Measurements from ENCODE around the gene CAMK2B. TPM values are rescaled to one million over a fixed set of nuclear protein-coding genes. Genes with fewer than 3 reads are reported as not detected.
"Not testable (repeated sequence)": the region's sequence is repeated elsewhere in the genome, so short reads cannot be mapped to it uniquely, and the experiment has no call there.

Gene CAMK2B
- total RNA-seq, 1 experiment from 2014 or later, result 3.1 TPM

DNA sequence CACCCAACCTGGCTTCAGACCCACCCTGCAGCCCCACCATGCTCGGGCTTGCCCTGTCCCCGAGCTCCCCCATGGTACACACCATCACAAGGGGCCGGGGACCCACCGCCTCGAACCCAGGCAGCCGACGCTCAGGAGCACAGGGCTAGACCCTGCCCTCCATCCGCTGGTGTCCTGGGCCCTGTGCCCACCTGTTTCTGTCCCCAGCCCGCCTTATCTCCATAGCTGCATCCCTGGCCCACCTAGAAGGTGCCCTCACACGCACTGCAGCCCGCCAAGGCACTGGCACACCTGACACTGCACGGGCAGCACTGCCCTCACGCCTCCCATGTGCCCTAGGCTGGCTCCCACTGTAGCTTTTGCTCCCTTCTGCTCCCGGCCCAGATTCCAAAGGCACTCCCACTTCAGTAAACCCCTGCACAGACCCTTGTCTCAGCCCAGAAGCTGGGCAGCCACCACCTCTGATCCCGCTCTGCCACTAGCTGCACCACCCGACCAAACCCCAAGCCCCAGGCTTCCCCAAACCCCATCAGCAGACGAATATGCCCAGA lies 107.5 kb downstream of the CAMK2B start:
- DNase-seq (ENCODE audit: low spot score), result no peak

DNA sequence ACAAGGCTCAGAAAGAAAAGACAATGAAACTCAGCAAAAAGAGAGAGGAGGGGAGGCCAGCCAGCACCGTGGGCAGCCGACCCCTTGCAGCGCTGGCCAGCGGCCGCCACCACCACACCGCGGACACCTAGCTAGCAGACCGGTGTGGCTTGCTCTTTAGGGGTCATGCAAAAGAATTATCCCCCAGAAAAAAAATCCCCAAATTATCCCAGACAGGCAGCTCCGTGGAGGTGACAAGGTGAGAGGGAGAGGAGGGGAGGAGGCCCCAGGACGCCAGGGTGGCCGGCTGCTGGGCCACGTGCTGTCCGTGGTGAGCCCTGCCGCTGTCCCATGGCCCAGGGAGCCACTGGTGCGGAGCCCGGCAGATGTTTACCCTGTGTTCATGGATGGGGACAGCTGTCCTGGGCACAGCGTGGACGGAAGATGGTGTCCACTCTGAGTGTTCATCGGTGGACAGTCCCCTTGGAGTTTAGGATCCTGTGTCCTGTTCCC lies 108.1 kb downstream of the CAMK2B start:
- no peak for DNase-seq (ENCODE audit: low spot score)

DNA sequence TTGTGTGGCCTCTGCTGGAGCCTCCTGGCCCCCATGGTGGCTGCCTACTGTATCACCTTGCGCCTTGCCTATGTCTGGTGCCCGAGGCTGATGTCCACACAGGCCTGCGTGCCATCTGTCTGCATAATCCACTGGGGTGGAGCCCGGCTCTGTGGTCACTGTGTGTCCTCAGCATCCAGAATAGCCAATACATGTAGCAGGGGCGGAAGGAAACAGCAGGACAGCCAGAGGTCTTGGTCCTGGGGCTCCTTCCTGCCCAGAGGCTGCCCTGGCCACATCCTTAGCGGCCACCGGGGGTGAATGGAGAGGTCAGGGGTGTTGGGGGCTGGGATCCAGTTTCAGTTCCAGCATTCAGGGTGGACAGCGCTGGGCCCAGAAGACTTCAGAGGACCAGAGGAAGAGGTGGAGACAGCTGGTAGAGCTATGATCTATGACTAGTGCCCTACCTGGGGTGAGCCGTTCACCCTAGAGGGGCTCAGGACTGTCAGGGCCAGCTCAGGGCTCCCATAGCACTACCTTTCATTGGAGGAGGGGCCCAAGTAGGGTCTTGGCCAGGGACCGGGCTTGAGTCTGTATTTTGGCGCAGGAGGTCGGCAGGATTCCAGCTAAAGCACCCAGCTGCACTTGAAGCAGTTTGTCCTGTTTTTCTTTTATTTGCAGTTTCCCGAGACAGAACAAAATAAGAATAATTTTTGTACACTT lies 108.7 kb downstream of the CAMK2B start:
- DNase-seq (ENCODE audit: low spot score), result no peak

DNA sequence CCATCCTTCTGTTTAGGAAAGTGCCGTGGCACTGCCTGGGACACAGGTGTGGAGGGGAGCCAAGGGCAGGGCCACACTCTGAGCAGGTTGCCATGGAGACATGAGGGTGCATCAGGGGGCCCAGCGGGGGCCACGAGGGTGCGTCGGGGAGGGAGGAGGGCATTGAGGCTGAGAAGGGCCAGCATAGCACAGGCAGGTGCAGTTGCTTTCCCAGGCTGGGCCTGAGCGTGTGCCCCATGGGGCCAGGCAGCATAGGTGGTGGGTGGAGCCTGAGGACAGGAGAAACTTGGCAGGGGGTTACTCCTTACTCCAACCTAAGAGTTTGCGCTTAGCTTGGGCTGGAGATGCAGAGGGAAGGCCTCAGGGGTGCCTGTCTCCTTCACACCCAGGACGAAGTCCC lies 109.4 kb downstream of the CAMK2B start:
- DNase-seq (ENCODE audit: low spot score), result no peak

DNA sequence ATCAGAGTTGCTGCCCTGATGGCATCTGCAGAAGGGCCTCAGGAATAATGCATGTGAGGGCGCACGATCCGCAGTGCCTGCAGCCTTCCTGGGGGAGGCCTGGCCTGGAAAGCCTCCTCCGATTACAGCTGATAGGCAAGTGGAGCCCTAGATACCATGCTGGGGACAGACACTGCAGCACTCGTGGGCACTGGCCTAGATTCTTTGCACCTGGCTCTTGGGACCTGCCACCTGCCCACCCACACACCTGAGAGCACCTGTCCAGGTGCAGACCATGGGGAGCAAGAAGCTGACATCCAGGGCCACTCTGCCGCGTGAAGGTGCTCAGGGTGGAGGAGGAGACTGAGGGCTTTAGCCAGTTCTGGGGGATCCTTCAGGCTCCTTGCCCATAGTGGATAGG lies 109.9 kb downstream of the CAMK2B start:
- no peak for DNase-seq (ENCODE audit: low spot score)

DNA sequence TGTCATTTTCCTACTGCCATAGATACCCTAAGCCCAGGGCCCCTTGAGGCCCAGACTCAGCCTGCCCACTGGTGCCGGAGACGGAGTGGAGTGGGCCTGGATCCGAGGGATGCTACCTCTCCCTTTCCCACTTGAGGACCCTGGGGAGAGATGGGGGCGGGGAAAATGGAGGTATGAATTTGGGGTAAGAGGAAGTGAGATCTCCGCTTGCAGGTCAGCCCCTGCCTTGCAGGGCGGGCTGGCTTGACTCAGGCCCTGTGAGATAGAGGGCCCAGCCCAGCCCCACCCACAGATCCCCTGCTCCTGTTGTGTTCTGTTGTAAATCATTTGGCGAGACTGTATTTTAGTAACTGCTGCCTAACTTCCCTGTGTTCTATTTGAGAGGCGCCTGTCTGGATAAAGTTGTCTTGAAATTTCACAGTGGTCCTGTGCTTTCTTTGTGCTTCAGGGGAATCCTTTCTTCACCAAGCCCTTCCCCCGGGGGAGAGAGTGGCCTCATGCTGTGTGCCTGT lies 111.5 kb downstream of the CAMK2B start:
- no peak for DNase-seq (ENCODE audit: low spot score)

DNA sequence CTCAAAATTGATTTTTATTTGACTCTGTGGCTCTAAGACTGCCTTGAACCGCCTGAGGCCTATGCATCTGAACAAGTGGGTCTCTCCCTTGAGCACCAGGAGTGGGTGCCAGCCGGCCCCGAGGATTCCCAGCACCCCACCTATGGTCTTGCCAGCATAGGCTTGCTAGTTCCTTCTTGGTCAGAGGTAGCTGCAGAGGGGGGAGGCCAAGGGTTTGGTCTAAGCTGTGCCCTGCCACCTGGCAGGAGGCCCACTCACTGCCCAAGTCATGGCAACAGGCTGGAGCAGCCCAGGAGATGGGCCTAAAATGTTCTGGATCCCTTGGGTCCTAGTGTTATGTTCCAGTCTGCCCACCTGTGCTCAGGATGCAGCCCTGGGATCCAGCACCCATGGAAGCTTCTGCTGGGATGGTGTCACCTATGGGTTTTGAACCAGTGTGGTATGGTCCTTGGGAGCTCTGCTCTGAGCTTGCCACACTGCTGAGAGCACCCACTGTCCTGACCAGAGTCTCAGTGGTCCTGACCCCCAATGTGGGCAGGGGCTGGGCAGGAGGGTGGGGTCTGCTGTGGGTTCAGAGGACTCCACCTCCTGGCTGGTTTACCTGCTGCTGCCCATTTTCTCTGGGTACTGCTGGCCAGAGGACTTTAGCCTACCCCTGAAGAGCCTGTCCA lies 112.1 kb downstream of the CAMK2B start:
- no peak for DNase-seq (ENCODE audit: low spot score)

DNA sequence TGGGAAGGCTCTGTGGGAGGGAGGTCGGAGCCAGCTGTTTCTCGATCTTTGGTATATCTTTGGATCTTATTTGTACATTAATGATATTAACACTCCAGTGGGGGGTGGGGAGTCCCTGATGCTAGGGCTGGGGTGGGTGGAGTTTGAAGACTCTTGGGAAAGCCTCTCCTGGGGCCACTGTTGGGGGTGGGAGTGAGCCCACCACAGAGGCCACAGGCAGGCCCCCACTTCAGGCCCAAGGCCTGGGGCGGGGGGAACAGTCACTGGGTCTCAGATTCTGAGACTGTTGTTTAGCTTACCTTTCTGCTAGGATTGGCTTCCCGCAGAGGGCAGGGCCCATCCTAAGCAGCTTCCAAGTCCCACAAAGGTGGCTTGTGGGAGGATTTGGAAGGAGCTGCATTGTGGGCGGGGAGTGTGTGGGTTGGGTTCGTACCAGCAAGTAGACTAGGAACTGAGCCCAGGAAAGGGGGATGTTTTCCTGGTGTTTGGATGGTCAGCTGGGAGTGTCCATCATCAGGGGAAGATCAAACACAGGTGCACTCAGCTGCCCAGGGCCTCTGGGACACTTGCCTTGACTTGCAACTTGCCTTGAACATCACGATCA lies 112.7 kb downstream of the CAMK2B start:
- DNase-seq (ENCODE audit: low spot score), result no peak

DNA sequence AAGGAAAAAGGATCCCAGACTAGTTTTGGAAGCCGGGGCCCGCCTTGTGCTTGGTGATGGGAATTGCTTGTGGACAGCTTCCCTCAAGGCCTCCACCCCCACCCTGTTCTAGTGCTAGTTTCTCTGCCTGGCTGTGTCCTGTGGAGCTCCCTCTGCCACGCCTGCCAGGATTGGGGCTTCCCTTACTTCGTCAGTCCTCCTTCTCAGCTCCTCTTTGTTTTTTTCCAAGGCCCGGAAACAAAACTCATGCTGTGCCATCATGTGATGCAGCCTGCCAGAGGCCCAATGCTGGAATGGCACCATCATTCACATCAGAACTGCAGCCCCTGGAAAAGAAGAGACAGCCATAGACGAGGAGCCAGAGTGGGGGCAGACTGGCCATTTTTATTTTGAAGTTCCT lies 113.4 kb downstream of the CAMK2B start:
- DNase-seq (ENCODE audit: low spot score), result no peak

DNA sequence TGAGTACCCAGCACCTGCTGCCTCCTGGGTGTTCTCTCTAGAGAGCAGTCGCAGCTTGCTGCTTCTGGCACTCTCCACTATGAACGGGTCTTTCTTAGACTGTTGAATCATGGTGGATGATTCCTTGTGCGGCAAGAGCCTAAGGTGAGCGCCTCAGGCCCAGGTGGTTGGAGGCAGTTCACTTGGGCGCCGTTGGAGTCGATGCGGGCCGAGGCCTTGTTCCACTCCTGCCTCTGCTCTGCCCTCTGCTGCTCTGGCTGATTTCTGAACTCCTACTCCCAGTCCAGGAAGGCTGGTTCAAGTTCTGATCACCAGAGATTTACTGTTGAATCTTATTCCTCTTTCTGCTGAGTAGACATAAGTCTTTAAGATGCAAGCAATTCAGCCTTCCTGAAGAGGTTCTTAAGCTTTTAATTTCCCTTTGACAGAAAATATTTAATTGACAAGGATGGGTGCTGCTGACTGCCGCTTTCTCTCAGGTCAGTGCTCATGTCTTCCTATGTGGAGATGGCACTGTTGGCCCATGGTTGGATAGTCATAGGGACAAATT lies 114.2 kb downstream of the CAMK2B start:
- DNase-seq (ENCODE audit: low spot score), result no peak

DNA sequence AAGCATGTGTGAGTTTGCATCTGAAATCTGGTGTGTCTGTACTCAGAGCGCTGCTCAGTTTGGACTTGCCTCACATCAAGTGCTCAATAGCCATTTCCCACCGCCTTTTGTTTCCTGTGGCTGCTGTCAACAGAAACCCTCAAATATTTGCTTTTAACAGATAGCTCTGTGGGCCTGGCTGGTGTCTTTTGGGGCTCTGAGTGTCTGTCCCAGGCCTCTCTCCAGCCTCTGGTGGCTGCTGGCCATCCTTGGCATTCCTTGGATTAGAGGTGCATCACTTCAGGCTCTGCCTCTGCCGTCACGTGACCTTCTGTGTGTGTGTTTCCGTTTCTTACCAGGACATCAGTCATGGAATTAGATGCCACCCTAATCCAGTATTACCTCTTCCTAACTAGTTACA lies 115.3 kb downstream of the CAMK2B start:
- DNase-seq (ENCODE audit: low spot score), result no peak

DNA sequence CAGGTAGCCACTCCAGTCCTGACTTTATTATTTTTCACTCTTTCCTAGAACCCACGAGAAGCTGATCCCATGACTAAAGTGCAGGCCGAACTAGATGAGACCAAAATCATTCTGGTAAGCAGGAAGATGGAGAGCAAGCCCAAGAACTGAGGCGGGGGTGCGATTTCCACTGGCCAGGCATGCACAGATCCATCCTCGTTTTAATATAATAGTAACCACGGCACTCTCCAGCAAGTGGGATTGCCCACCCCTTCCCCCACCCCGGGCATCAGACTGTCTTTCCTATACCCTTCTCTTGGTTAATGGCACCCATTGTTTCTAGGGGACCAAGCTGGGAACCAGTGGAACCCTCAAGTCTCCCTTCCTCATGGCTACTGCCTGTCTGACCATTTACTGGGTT lies 117.3 kb downstream of the CAMK2B start:
- DNase-seq (ENCODE audit: low spot score), result no peak

DNA sequence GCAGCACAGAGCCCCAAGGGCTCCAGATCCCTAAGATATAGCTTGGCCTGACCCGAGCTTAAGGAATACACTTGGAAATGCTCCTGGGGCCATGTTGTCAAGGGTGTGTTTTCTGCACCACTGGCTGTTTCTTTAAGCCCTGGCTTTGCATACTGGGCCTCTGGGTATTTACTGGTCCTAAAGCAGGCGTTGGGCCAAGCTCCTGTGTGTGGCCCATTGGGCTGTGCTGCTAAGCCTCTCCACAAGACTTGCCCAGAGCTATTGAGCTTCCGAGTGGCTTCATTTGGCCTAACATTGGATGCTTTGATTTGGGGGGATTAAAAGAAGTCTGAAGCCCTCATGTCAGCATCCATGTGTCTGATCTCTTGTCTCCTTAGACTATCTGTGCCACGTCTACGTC lies 119.4 kb downstream of the CAMK2B start:
- DNase-seq (ENCODE audit: low spot score), result no peak

DNA sequence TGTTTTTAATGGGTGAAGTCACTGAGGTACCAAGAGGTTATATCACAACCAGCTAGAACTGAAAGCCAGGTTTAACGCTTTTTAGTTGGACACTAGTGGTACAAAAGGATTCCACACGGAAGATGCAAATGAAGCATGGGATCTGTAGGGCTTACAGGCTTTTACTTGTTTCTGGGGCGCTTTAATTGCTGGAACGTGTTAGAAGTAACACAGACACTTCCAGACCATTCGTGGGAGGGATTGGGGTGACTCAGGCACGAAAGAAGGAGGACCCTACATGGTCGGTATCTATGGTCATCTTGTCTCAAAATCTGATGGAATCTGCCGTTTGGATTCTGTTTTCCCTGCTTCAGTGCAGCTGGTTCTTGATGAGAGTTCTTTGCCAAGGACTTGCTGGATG lies 123.6 kb downstream of the CAMK2B start:
- DNase-seq (ENCODE audit: low spot score), result no peak

DNA sequence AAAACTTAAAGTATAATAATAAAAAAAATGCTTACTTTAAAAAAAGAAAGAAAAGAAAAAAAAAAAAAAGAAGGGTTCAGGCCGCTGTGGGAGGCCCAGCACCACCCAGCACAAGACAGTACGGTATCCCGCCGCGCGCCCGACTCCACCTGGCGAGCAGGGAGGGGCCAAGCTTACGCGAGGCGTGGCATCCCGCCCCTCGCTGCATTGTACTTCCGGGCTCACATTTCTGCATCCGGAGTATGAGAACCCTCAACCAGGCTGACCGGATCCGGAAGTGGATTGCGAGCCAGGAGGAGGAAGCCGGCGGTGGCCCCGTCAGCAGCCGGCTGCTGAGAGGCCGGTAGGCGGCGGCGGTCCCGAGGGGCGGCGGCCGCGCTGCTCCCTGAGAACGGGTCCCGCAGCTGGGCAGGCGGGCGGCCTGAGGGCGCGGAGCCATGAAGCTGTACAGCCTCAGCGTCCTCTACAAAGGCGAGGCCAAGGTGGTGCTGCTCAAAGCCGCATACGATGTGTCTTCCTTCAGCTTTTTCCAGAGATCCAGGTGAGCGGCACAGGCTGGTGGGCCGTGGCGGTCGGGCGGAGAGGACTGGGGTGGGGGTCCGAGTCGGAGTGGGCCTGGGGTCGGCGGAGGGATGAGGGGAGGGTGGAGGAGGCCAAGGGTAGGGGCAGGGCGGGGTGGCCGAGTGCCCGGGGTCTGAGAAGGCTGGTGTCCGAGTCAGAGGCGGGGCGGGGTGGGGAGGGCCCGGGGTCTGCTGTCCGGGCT lies 124.5 kb downstream of the CAMK2B start, which contains the start of gene YKT6:
YKT6 (plus strand) TSS at position 280 of the 763 bp plus-strand sequence; CDS start at position 438, 158 bp downstream.
- peak; percentile 97 for DNase-seq (ENCODE audit: low spot score)

DNA sequence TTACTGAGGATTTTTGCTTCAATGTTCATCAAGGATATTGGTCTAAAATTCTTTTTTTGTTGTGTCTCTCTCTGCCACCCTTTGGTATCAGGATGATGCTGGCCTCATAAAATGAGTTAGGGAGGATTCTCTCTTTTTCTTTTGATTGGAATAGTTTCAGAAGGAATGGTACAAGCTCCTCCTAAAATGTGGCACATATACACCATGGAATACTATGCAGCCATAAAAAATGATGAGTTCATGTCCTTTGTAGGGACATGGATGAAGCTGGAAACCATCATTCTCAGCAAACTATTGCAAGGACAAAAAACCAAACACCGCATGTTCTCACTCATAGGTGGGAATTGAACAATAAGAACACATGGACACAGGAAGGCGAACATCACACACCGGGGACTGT lies 125.2 kb downstream of the CAMK2B start:
- DNase-seq (ENCODE audit: low spot score), result not testable (repeated sequence)

DNA sequence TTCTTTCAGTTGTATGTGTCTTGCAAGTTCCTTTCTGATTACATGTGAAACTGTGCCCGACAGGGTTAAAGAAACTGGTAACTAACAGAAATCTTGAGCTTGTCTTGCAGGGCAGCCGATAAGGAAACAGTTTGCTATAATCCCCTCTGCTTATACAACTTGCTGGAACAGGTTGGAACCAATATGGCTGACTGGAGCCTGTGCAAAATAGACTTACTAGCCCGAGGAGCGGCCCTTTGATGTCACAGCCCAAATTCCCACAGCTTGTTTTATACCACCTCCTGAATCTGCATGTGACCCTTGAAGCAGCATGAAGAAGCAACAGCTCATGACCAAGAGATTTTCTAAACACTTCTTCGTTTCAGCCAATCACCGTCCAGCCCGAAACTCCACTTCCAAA lies 127.9 kb downstream of the CAMK2B start:
- DNase-seq (ENCODE audit: low spot score), result no peak

DNA sequence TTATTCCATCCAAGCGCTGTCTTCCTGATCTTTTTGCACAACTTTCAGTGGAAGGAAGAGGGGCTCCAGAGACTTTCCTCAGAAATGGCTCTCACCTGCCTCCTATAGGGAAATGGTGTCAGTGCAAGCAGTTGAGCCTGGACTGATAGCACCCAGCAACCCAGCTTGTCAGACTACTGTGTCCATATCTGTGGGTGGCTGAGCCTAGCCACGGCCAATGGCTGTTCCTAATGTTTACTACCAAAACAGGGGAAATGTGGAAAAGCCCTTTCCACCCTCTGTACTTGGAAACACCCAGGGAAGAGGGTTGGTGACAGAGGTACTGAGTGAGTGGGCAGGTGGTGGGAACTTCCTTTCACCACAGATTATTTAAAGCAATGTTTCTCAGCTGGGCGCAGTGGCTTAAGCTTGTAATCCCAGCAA lies 128.9 kb downstream of the CAMK2B start:
- DNase-seq (ENCODE audit: low spot score), result peak; percentile 73

DNA sequence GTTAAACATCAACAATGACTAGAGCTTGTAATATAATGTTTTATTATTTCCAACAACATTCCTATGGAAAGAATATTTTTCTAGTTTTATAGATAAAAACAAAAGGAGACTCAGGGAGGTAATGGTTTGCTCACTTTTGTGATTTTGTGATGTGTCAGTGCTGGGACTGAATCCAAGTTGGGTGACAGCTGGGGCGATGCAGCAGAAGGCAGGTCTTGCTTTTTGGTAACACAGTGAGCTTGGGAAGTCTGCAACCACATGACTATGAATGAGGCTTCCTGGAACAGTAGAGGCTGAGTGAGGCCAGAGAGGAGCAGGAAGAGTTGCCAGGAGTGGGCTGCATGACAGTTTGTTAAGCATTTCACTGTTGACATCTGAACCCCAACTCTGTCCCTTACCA lies 129.5 kb downstream of the CAMK2B start:
- DNase-seq (ENCODE audit: low spot score), result no peak

DNA sequence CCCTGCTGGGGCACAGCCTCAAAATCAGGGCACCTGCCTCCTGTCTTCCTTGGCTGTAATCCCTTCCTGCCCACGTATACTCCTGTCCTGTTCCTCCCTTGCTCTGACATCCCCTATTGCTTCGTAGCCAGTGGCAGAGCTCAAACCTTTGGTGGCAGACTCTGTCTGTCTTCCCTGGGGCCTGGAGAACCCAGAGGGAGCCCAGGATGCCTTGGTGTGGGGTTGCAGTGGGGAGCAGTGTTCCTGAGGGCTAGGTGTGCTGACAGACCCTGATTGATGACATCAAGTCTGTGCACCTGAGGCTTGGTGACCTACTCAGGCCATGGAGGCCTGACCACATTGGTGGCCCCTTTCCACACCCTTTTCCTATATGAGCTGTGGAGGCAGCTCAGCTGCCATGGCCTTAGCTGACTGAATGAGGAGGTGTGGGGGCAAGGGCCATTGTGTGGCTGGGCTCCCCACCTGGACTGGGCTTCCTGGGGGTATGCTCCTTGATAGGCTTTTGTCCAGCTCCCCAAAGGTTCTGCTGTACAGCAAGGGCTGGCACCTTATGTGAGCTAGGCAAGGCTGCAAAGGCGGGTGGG lies 130.7 kb downstream of the CAMK2B start:
- no peak for DNase-seq (ENCODE audit: low spot score)

DNA sequence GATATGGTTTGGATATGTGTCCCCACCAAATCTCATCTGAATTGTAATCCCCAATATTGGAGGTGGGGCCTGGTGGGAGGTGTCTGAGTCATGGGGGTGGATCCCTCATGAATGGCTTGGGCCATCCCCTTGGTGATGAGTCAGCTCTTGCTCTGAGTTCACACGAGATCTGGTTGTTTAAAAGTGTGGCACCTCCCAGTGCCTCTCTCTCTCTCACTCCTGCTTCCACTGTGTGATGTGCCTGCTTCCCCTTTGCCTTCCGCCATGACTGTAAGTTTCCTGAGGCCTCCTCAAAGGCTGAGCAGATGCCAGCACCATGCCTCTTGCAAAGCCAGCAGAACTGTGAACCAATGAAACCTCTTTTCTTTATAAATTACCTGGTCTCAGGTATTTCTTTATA lies 131.3 kb downstream of the CAMK2B start:
- DNase-seq (ENCODE audit: low spot score), result peak; percentile 65

Measured in A172 (cell line).